RCC 7860 (cell line): ENCODE results near the gene TTC7B.

Experiments used
- DNase-seq: peaks from one replicate; pipeline ENCODE4 v3.0.0-alpha.2; 2015; ENCODE audit warnings: low spot score
- FAIRE-seq: peaks from 2 replicates; lab custom pipeline; 2012; peaks lifted over from hg19 to GRCh38; lab: Jason Lieb, UNC

The TTC7B gene

GRCh38 chr14:90568405-90568804 is 247.8 kb downstream of the TTC7B start:
- no peak for FAIRE-seq
- DNase-seq: no peak

GRCh38 chr14:90567991-90568390 is 248.2 kb downstream of the TTC7B start:
- DNase-seq (no peak), FAIRE-seq (no peak)

- DNase-seq (no peak), FAIRE-seq (no peak)
Observed at GRCh38 chr14:90567191-90567590, 249.0 kb downstream of the TTC7B start.

- DNase-seq (no peak), FAIRE-seq (no peak)
Observed at GRCh38 chr14:90566481-90566880, 249.7 kb downstream of the TTC7B start.

- FAIRE-seq (no peak), DNase-seq (no peak)
Observed at GRCh38 chr14:90564496-90564895, 251.7 kb downstream of the TTC7B start.

- FAIRE-seq: no peak
- DNase-seq: no peak
Observed at GRCh38 chr14:90562652-90563051, 253.6 kb downstream of the TTC7B start.

- no peak for FAIRE-seq
- DNase-seq: no peak
Observed at GRCh38 chr14:90561920-90562319, 254.3 kb downstream of the TTC7B start.

- FAIRE-seq: no peak
- no peak for DNase-seq
Observed at GRCh38 chr14:90560991-90561390, 255.2 kb downstream of the TTC7B start.

GRCh38 chr14:90560558-90560957 is 255.7 kb downstream of the TTC7B start:
- DNase-seq (no peak), FAIRE-seq (no peak)

- DNase-seq (no peak), FAIRE-seq (no peak)
Observed at GRCh38 chr14:90559811-90560492, 256.3 kb downstream of the TTC7B start.

- DNase-seq (no peak), FAIRE-seq (no peak)
Observed at GRCh38 chr14:90558983-90559590, 257.1 kb downstream of the TTC7B start.

GRCh38 chr14:90558041-90558982 is 257.9 kb downstream of the TTC7B start:
- FAIRE-seq (no peak), DNase-seq (no peak)

- FAIRE-seq (no peak), DNase-seq (no peak)
Observed at GRCh38 chr14:90557516-90557915, 258.7 kb downstream of the TTC7B start.

GRCh38 chr14:90556666-90557450 is 259.4 kb downstream of the TTC7B start:
- DNase-seq (no peak), FAIRE-seq (no peak)

- FAIRE-seq: no peak
Observed at GRCh38 chr14:90556012-90556477, 260.2 kb downstream of the TTC7B start.

GRCh38 chr14:90555126-90556011 is 260.9 kb downstream of the TTC7B start:
- no peak for DNase-seq
- FAIRE-seq: no peak

More at GRCh38 chr14:90556012-90556477, 260.2 kb downstream of the TTC7B start:
- no peak for DNase-seq

GRCh38 chr14:90554341-90554740 is 261.9 kb downstream of the TTC7B start:
- DNase-seq: no peak
- FAIRE-seq: no peak

- no peak for FAIRE-seq
- no peak for DNase-seq
Observed at GRCh38 chr14:90553921-90554336, 262.3 kb downstream of the TTC7B start.

- FAIRE-seq: no peak
Observed at GRCh38 chr14:90553298-90553920, 262.8 kb downstream of the TTC7B start.

More at GRCh38 chr14:90553298-90553920, 262.8 kb downstream of the TTC7B start:
- no peak for DNase-seq
